ENCODE results near the gene CXCL5.

Gene CXCL5

DNA sequence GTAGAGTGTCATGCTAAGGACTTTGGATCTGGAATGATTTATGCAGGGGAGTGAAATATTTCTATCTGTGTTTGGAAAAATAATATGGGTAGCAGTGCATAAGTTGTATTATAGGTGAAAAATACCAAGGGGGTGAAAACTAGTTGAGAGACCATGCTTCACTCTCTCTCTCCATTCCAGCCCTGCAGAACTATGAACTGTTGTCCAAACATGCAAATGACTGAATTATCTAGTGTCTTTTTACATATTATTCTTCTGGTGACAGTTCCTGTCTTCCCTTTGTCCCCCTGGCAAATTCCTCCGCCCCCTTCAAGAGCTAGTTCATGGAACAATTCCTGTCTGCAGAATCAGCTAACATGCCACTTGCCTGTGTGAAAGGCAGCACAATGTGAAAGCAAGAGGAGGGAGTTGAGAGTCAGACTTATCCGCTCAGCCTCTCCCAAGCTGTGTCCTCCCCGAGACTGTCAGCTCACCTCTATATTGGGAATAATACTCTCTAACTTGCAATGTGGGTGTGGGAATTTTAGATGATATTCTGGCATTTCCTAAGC, 19.0 kb downstream of the CXCL5 start:
- in situ Hi-C loops (cut with MboI; ENCODE audit: low sequenced_read_pairs, unreplicated experiment), result no loop called here
- DNase-seq (ENCODE audit: low spot score), result no peak
- TF ChIP-seq, protein P1, sequence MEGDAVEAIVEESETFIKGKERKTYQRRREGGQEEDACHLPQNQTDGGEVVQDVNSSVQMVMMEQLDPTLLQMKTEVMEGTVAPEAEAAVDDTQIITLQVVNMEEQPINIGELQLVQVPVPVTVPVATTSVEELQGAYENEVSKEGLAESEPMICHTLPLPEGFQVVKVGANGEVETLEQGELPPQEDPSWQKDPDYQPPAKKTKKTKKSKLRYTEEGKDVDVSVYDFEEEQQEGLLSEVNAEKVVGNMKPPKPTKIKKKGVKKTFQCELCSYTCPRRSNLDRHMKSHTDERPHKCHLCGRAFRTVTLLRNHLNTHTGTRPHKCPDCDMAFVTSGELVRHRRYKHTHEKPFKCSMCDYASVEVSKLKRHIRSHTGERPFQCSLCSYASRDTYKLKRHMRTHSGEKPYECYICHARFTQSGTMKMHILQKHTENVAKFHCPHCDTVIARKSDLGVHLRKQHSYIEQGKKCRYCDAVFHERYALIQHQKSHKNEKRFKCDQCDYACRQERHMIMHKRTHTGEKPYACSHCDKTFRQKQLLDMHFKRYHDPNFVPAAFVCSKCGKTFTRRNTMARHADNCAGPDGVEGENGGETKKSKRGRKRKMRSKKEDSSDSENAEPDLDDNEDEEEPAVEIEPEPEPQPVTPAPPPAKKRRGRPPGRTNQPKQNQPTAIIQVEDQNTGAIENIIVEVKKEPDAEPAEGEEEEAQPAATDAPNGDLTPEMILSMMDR (IDR thresholded peaks at IDR 0.05; ENCODE audit: borderline replicate concordance, control extremely low read depth, extremely low read depth, insufficient read depth, missing control alignments), result no peak

DNA sequence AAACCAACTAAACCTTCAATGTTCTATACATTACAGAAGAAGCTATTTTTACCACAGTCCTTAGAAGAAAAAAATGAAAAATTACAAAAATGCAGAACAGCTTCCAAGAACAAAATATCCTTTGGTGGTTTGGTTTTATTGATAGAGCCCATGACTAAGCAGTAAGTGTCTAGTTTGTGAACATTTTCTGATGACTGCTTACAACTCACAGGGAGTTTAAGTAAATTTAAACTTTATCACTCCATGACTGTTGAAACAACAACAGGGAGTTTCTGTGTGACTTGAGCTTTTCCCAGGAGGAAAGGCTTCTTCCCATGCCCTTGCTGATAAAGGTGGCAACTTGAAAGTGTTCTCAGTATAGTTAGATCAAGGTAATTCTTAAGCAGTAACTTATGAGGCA, 19.6 kb downstream of the CXCL5 start:
- TF ChIP-seq, protein P1 (IDR thresholded peaks at IDR 0.05; ENCODE audit: borderline replicate concordance, control extremely low read depth, extremely low read depth, insufficient read depth, missing control alignments), result no peak
- in situ Hi-C loops (cut with MboI; ENCODE audit: low sequenced_read_pairs, unreplicated experiment), result no loop called here

DNA sequence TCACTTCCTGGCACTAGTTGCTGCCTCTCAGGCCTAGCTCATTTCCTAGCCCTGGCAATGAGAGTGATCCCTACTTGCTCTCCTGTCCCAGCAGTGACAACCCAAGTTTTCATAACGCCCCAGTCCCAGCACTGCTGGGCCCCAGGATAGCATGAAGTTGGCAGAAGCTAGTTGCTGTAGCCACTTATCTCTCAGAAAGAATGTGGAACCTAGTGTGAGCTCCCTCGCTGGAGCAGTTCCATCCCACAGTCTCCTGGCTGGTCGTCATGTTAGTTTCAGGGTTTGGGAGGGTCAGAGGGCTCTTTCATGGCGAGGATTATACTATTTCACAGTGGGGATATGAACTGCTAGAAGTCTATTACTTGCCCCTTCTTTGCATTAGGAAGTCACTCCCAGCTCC, 21.8 kb downstream of the CXCL5 start:
- no peak for DNase-seq (ENCODE audit: low spot score)
- TF ChIP-seq, protein P1 (IDR thresholded peaks at IDR 0.05; ENCODE audit: borderline replicate concordance, control extremely low read depth, extremely low read depth, insufficient read depth, missing control alignments), result no peak
- in situ Hi-C loops (cut with MboI; ENCODE audit: low sequenced_read_pairs, unreplicated experiment), result no loop called here

More for the DNA sequence above, 19.6 kb downstream of the CXCL5 start:
- no peak for DNase-seq (ENCODE audit: low spot score)

DNA sequence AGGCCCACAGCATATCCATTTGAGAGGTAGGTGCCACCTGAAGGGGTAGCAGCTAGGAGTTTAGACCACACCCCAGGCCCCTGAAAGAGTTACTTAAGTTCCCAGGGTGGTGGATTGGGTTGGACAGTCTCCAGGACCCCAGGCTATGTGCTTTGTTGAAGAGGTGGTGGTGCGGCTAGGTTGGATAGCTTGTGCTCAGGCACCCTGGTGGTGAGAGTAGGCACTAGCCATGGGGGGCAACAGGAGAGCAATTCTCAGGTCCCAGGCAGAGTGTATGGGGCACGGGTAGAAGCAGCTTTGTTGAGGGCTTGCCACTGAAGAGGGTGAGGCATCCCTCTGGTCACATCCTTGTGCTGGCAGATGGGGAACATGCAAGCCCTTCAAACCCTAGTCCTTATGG, 22.3 kb downstream of the CXCL5 start:
- in situ Hi-C loops (cut with MboI; ENCODE audit: low sequenced_read_pairs, unreplicated experiment), result no loop called here
- DNase-seq (ENCODE audit: low spot score), result no peak
- TF ChIP-seq, protein P1 (IDR thresholded peaks at IDR 0.05; ENCODE audit: borderline replicate concordance, control extremely low read depth, extremely low read depth, insufficient read depth, missing control alignments), result no peak

GRCh38 chr4:73974352-73974751, 24.1 kb downstream of the CXCL5 start:
- in situ Hi-C loops (cut with MboI; ENCODE audit: low sequenced_read_pairs, unreplicated experiment), result no loop called here
- no peak for DNase-seq (ENCODE audit: low spot score)
- TF ChIP-seq, protein P1 (IDR thresholded peaks at IDR 0.05; ENCODE audit: borderline replicate concordance, control extremely low read depth, extremely low read depth, insufficient read depth, missing control alignments), result no peak

DNA sequence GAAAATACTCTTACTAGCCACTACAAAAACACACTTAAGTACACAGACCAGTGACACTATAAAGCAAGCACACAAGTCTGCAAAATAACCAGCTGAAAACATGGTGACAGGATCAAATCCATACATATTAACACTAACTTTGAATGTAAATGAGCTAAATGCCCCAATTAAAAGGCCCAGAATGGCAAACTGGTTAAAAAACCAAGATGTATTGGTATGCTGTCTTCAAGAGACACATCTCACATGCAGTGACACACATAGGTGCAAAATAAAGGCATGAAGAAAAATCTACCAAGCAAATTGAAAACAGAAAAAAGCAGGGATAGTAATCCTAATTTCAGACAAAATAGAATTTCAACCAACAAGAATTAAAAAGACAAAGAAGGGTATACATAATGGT, 27.5 kb downstream of the CXCL5 start:
- TF ChIP-seq, protein P1 (IDR thresholded peaks at IDR 0.05; ENCODE audit: borderline replicate concordance, control extremely low read depth, extremely low read depth, insufficient read depth, missing control alignments), result no peak
- in situ Hi-C loops (cut with MboI; ENCODE audit: low sequenced_read_pairs, unreplicated experiment), result no loop called here
- DNase-seq (ENCODE audit: low spot score), result no peak
